ENCODE measurements around the gene CCSER2.
"Not testable (repeated sequence)": the region's sequence is repeated elsewhere in the genome, so short reads cannot be mapped to it uniquely, and the experiment has no call there.

CCSER2 gene

GRCh38 chr10:84406561-84406960 is 78.2 kb downstream of the CCSER2 start:
- H3K4me3 ChIP-seq (ENCODE audit: control insufficient read depth, low read depth, low read length): no peak overlapping the region
- DNase-seq (ENCODE audit: low read depth): no peak
- TF ChIP-seq, protein P1, sequence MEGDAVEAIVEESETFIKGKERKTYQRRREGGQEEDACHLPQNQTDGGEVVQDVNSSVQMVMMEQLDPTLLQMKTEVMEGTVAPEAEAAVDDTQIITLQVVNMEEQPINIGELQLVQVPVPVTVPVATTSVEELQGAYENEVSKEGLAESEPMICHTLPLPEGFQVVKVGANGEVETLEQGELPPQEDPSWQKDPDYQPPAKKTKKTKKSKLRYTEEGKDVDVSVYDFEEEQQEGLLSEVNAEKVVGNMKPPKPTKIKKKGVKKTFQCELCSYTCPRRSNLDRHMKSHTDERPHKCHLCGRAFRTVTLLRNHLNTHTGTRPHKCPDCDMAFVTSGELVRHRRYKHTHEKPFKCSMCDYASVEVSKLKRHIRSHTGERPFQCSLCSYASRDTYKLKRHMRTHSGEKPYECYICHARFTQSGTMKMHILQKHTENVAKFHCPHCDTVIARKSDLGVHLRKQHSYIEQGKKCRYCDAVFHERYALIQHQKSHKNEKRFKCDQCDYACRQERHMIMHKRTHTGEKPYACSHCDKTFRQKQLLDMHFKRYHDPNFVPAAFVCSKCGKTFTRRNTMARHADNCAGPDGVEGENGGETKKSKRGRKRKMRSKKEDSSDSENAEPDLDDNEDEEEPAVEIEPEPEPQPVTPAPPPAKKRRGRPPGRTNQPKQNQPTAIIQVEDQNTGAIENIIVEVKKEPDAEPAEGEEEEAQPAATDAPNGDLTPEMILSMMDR (IDR thresholded peaks at IDR 0.05; ENCODE audit: control insufficient read depth, insufficient read depth, low read depth, low read length, missing control alignments): no peak

DNA sequence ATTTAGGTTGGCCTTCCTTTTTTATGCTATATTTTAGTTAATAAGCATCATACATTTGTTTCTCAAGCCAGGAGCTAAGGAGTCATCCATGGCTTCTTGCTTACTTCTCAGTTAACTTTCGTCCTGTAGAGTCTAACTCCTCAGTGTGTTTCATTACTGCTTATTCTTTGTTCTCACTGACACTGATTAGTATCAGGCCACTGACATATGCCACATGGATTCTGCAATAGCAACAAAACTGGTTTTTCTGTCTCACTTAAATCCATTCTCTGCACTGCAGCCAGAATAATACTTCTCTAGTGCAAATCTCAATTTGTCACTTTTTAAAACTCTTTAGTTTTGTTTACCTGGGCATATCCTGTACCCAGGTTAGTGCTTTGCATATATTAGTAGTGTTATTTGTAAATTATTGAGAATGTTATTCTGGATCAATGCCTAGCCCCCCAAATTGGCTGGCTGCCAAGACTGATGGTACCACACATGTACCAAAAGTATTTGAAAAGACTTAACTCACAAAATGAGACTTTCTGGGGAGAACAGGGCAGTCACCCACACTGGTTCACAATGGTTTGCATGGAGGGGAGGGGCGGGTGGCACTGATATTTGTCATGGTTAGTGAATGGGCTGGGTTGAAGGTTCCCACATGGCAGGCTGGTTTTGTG is 79.1 kb downstream of the CCSER2 start:
- TF ChIP-seq, protein P1 (IDR thresholded peaks at IDR 0.05; ENCODE audit: control insufficient read depth, insufficient read depth, low read depth, low read length, missing control alignments): no peak
- no peak overlapping the region for H3K4me3 ChIP-seq (ENCODE audit: control insufficient read depth, low read depth, low read length)
- no peak for DNase-seq (ENCODE audit: low read depth)

DNA sequence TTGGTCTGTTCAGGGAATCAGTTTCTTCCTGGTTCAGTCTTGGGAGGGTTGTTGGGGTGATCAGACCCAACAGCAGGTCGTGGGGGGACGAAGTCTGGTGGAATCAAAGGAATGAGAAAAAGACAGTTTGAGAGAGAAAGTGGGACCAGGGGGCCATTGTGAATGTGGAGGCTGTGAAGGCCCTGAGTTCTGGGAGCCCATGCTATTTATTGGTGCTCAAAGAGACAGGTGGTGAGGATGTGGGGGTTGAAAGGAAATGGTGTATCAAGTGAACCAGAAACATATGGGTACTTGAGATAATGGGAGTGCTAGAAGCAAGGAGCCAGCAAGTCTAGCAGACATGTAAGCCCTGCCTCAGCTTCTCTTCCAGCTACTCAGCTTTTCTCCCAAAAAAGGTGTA is 84.1 kb downstream of the CCSER2 start:
- no peak overlapping the region for H3K4me3 ChIP-seq (ENCODE audit: control insufficient read depth, low read depth, low read length)
- TF ChIP-seq, protein P1 (IDR thresholded peaks at IDR 0.05; ENCODE audit: control insufficient read depth, insufficient read depth, low read depth, low read length, missing control alignments): no peak
- DNase-seq (ENCODE audit: low read depth): no peak

DNA sequence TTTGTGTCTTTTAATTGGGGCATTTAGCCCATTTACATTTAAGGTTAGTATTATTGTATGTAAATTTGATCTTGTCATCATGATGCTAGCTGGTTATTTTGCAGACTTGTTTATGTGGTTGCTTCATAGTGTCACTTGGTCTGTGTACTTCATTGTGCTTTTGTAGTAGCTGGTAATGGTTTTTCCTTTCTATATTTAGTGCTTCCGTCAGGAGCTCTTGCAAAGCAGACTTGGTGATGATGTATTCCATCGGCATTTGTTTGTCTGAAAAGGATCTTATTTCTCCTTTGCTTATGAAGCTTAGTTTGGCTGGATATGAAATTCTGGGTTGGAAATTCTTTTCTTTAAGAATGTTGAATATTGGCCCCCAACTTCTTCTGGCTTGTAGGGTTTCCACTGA is 85.7 kb downstream of the CCSER2 start:
- not testable (repeated sequence) for DNase-seq (ENCODE audit: low read depth); H3K4me3 ChIP-seq (ENCODE audit: control insufficient read depth, low read depth, low read length)

DNA sequence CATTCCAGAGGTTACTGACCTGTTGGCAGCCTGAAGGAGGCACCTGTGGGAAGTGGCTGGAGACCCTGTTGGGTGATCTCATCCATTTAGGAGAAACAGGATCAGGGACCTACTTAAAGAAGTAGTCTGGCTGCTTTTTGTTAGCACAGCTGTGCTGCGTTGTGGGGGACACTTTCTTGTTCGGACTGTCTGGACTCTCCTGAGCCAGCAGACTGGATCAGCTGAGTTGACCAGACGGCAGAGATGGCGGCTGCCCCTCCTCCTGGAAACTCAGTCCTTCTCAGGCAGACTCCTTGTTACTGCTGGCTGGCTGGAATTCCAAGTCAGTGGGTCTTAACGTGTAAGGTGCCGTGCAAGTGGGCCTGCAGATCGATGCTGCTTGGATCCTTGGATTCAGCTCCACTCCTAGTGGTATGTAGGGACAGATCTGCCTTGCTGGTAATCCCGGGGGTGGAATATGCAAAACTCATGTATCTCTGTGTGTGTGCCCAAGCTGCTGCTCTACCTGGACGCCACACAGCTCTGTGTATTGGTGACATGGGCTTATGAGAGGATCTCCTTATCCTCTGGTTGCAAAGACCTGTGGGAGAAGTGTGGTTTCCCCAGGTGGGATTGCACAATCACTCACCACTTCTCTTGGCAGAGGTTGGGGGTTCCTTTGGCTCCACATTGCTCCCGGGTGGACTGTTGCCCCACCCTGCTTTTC is 87.3 kb downstream of the CCSER2 start:
- no peak overlapping the region for H3K4me3 ChIP-seq (ENCODE audit: control insufficient read depth, low read depth, low read length)
- TF ChIP-seq, protein P1 (IDR thresholded peaks at IDR 0.05; ENCODE audit: control insufficient read depth, insufficient read depth, low read depth, low read length, missing control alignments): no peak
- no peak for DNase-seq (ENCODE audit: low read depth)

DNA sequence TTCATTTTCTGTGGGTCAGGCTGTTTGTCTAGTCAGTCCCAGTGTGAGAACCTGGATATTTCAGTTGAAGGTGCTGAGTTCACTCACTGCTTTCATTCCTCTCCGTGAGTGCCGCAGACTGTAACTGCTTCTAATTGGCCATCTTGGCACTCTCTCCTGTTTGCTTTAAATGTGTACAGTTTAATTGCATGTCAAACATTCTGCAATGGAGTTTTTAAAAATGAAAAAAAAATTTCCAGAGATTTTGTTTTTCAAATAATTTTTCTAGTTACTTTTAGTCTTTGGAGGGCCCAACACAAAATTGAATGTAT is 87.8 kb downstream of the CCSER2 start:
- no peak for DNase-seq (ENCODE audit: low read depth)
- TF ChIP-seq, protein P1 (IDR thresholded peaks at IDR 0.05; ENCODE audit: control insufficient read depth, insufficient read depth, low read depth, low read length, missing control alignments): no peak

DNA sequence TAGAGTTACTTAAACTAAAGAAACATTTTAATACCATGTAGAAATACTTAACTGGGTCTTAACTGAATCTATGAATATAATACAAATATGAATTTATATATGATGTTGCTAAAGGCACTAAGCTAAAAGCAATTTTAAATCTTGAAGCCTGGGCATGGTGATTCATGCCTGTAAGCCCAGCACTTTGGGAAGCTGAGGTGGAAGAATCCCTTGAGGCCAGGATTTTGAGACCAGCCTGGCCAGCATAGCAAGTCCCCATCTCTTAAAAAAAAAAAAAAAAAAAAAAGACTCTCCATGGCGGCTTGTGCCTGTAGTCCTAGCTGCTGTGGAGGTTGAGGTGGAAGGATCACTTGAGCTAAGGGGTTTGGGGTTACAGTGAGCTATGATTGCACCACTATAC is 95.3 kb downstream of the CCSER2 start:
- no peak overlapping the region for H3K4me3 ChIP-seq (ENCODE audit: control insufficient read depth, low read depth, low read length)
- TF ChIP-seq, protein P1 (IDR thresholded peaks at IDR 0.05; ENCODE audit: control insufficient read depth, insufficient read depth, low read depth, low read length, missing control alignments): no peak
- DNase-seq (ENCODE audit: low read depth): no peak

More for the DNA sequence above, 87.8 kb downstream of the CCSER2 start:
- H3K4me3 ChIP-seq (ENCODE audit: control insufficient read depth, low read depth, low read length): no peak overlapping the region
